C4-2B (cell line): Measurements from ENCODE around the gene COA8.

ENCODE experiments used
- ZFX ChIP-seq: fragments of 450-650 bp; IDR thresholded peaks from 2 replicates; pipeline ENCODE4 v1.6.1; 2017
- TF ChIP-seq, protein P1 (sequence below): fragments of 450-650 bp; conservative IDR thresholded peaks from 2 replicates; pipeline ENCODE4 v1.5.1; 2017; ENCODE audit warnings: mild to moderate bottlenecking

DNA sequence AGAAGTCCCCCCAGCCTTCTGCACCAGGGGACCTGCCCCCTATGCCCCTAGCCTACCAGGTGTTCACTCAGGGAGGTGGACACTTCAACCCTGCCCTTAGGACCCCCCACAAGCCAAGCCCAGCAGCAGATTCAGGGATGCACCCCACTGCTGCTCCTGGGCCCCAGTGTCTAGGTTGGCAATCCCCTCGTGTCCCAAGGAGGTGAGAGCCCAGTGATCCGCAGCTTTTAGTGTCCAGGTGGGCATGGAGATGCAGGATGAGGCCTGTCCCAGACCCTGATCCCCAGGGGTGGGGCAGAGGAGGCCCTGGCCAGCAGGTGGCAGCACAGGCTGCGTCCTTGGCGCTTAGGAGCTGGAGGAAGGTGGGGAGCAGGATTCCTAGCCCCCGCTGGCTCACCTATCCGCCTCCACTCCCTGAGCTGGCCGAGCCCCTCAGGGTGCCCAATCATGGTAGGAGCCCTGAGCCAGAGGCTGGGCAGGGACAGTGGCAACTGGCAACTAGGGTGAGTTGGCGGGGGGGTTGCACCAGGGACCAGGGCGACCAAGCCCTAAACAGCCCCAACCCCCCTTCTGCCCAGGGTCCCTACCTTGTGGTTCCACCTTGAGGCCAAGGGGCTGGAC, 44.2 kb upstream of the COA8 start:
- TF ChIP-seq, protein P1, sequence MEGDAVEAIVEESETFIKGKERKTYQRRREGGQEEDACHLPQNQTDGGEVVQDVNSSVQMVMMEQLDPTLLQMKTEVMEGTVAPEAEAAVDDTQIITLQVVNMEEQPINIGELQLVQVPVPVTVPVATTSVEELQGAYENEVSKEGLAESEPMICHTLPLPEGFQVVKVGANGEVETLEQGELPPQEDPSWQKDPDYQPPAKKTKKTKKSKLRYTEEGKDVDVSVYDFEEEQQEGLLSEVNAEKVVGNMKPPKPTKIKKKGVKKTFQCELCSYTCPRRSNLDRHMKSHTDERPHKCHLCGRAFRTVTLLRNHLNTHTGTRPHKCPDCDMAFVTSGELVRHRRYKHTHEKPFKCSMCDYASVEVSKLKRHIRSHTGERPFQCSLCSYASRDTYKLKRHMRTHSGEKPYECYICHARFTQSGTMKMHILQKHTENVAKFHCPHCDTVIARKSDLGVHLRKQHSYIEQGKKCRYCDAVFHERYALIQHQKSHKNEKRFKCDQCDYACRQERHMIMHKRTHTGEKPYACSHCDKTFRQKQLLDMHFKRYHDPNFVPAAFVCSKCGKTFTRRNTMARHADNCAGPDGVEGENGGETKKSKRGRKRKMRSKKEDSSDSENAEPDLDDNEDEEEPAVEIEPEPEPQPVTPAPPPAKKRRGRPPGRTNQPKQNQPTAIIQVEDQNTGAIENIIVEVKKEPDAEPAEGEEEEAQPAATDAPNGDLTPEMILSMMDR: peak; percentile 97
- TF ChIP-seq ZFX: no peak
